Upper lobe of right lung (tissue), 1 donor: Measurements from ENCODE around the gene RFX2. TPM values are rescaled to one million over a fixed set of nuclear protein-coding genes. Genes with fewer than 3 reads are reported as not detected.
A peak's percentile ranks its signal among the peaks of the same experiment; 100 is the strongest.

Source experiments
- ATAC-seq: fragments of 200-7000 bp; cut with Tn5 transposase; one replicate; pipeline ENCODE4 v1.9.1; 2020; ENCODE audit warnings: mild to moderate bottlenecking, moderate library complexity
- DNase-seq: peaks from one replicate; pipeline ENCODE4 v3.0.0-alpha.2; 2020
- H3K27ac ChIP-seq: fragments of 200-600 bp; one replicate; pipeline ENCODE4 v1.8.0; 2022
- H3K27me3 ChIP-seq: fragments of 200-600 bp; one replicate; pipeline ENCODE4 v1.8.0; 2022; ENCODE audit warnings: mild to moderate bottlenecking
- H3K36me3 ChIP-seq: fragments of 200-600 bp; one replicate; pipeline ENCODE4 v1.8.0; 2022
- H3K4me1 ChIP-seq: fragments of 200-600 bp; one replicate; pipeline ENCODE4 v1.8.0; 2022
- H3K4me3 ChIP-seq: fragments of 200-600 bp; one replicate; pipeline ENCODE4 v1.8.0; 2022; ENCODE audit warnings: mild to moderate bottlenecking
- H3K9me3 ChIP-seq: fragments of 200-600 bp; one replicate; pipeline ENCODE4 v1.8.0; 2022
- CTCF ChIP-seq: fragments of 200-600 bp; IDR thresholded peaks from one replicate; pipeline ENCODE4 v1.8.0; 2022; ENCODE audit warnings: antibody characterized with exemption
- intact Hi-C: fragments of 100-400 bp; cut with DNase I; formaldehyde crosslinking; loops from one replicate; pipeline ENCODE4 v1.11.0; 2022
- total RNA-seq: library from RNA; stranded (reverse); fragmentation: NEBNext Ultra II Directional; extraction: Animal tissue kit (Norgen Biotek cat#: 25700); gene quantifications from one replicate; pipeline ENCODE4 v1.2.1, GENCODE V29; 2021
- donor health status: DM: no; HTN: yes; CAD: no; lungs with severe emphysema.

RFX2 gene
- total RNA-seq, 1 donor from 2014 or later, result 11.7 TPM

- no peak for ATAC-seq
- intact Hi-C loops, result no loop called here
- H3K9me3 ChIP-seq, result no peaks in the 10 kb centered on the region
- TF ChIP-seq CTCF, result no peak
- no peaks in the 10 kb centered on the region for H3K4me1 ChIP-seq
- no peaks in the 10 kb centered on the region for H3K36me3 ChIP-seq
- H3K27me3 ChIP-seq, result no peaks in the 10 kb centered on the region
- H3K27ac ChIP-seq, result no peak overlapping the region
- no peak for DNase-seq
- no peak overlapping the region for H3K4me3 ChIP-seq
Observed at GRCh38 chr19:6042776-6043726, 67.2 kb downstream of the RFX2 start.

GRCh38 chr19:6041991-6042481 is 68.3 kb downstream of the RFX2 start:
- H3K27me3 ChIP-seq, result no peaks in the 10 kb centered on the region
- intact Hi-C loops, result no loop called here
- H3K9me3 ChIP-seq, result no peaks in the 10 kb centered on the region
- H3K4me1 ChIP-seq, result no peaks in the 10 kb centered on the region
- ATAC-seq (no peak), DNase-seq (no peak)
- H3K4me3 ChIP-seq, result no peak overlapping the region
- H3K27ac ChIP-seq, result no peak overlapping the region
- no peaks in the 10 kb centered on the region for H3K36me3 ChIP-seq
- TF ChIP-seq CTCF, result no peak

- H3K27ac ChIP-seq, result no peak overlapping the region
- DNase-seq, result no peak
- intact Hi-C loops, result no loop called here
- no peaks in the 10 kb centered on the region for H3K36me3 ChIP-seq
- no peak for TF ChIP-seq CTCF
- H3K4me1 ChIP-seq, result no peaks in the 10 kb centered on the region
- H3K9me3 ChIP-seq, result no peaks in the 10 kb centered on the region
- no peak overlapping the region for H3K4me3 ChIP-seq
- no peak for ATAC-seq
- H3K27me3 ChIP-seq, result no peaks in the 10 kb centered on the region
Observed at GRCh38 chr19:6041071-6041470, 69.2 kb downstream of the RFX2 start.

GRCh38 chr19:6039566-6040225 is 70.6 kb downstream of the RFX2 start:
- DNase-seq (peak; percentile 33), ATAC-seq (peak; percentile 11)
- intact Hi-C loops, result no loop called here

More at GRCh38 chr19:6039566-6040225, 70.6 kb downstream of the RFX2 start:
- Histone ChIP-seq H3K4me1 (no peaks in the 10 kb centered on the region), H3K27ac (no peak overlapping the region), H3K36me3 (no peaks in the 10 kb centered on the region), H3K27me3 (no peaks in the 10 kb centered on the region), H3K9me3 (no peaks in the 10 kb centered on the region), H3K4me3 (no peak overlapping the region)
- no peak for TF ChIP-seq CTCF
